Stimulated activated CD8-positive, alpha-beta memory T cell treated with anti-CD3 and anti-CD28 coated beads, Interleukin-12 subunit alpha, Interleukin-12 subunit beta, amount 100 ng/mL, for 4 hours (primary cell): ENCODE results near the gene LSM3.
A peak's percentile ranks its signal among the peaks of the same experiment; 100 is the strongest.

ENCODE experiments used
- DNase-seq: peaks from one replicate; pipeline ENCODE4 v3.0.0-alpha.2; 2020; ENCODE audit warnings: low read depth

LSM3 gene

GRCh38 chr3:14178247-14179113 lies at the start of gene LSM3, which contains the start of gene XPC:
LSM3 (plus strand) TSS chr3:14178817; CDS start chr3:14178861, 44 bp downstream.
XPC (minus strand) TSS chr3:14178601; CDS start chr3:14178568, 33 bp downstream.
- peak; percentile 97 for DNase-seq

GRCh38 chr3:14129296-14129695 lies 49.3 kb upstream of the LSM3 start:
- no peak for DNase-seq

GRCh38 chr3:14130230-14130629 lies 48.4 kb upstream of the LSM3 start:
- no peak for DNase-seq

GRCh38 chr3:14130707-14131106 lies 47.9 kb upstream of the LSM3 start:
- DNase-seq: no peak

GRCh38 chr3:14131134-14131533 lies 47.5 kb upstream of the LSM3 start:
- DNase-seq: no peak

- DNase-seq: no peak
Measured at GRCh38 chr3:14132120-14132519, 46.5 kb upstream of the LSM3 start.

- DNase-seq: no peak
Measured at GRCh38 chr3:14132689-14133088, 45.9 kb upstream of the LSM3 start.

- no peak for DNase-seq
Measured at GRCh38 chr3:14133188-14133800, 45.3 kb upstream of the LSM3 start.

GRCh38 chr3:14133876-14134275 lies 44.7 kb upstream of the LSM3 start:
- no peak for DNase-seq

- no peak for DNase-seq
Measured at GRCh38 chr3:14134291-14134690, 44.3 kb upstream of the LSM3 start.

GRCh38 chr3:14135581-14135980 lies 43.0 kb upstream of the LSM3 start:
- no peak for DNase-seq

GRCh38 chr3:14137004-14137403 lies 41.6 kb upstream of the LSM3 start:
- no peak for DNase-seq

- no peak for DNase-seq
Measured at GRCh38 chr3:14137445-14137844, 41.2 kb upstream of the LSM3 start.

GRCh38 chr3:14138109-14138877 lies 40.3 kb upstream of the LSM3 start:
- DNase-seq: no peak

GRCh38 chr3:14138878-14139655 lies 39.5 kb upstream of the LSM3 start:
- DNase-seq: no peak

GRCh38 chr3:14139771-14140170 lies 38.8 kb upstream of the LSM3 start:
- no peak for DNase-seq

- DNase-seq: no peak
Measured at GRCh38 chr3:14140668-14141067, 37.9 kb upstream of the LSM3 start.

GRCh38 chr3:14141144-14141543 lies 37.5 kb upstream of the LSM3 start:
- no peak for DNase-seq

GRCh38 chr3:14141602-14142341 lies 36.8 kb upstream of the LSM3 start:
- no peak for DNase-seq

GRCh38 chr3:14142567-14143270 lies 35.9 kb upstream of the LSM3 start:
- peak; percentile 29 for DNase-seq
